Stimulated activated CD4-positive, alpha-beta T cell treated with anti-CD3 and anti-CD28 coated beads, Interleukin-1b, Interleukin-23, amount 100 ng/mL, for 4 hours (primary cell): ENCODE data around the gene EFEMP2.
A peak's percentile ranks its signal among the peaks of the same experiment; 100 is the strongest.
"Not testable (repeated sequence)": the region's sequence is repeated elsewhere in the genome, so short reads cannot be mapped to it uniquely, and the experiment has no call there.

Experiments
- DNase-seq, 2 donors: peaks; one replicate each; pipeline ENCODE4 v3.0.0-alpha.2; 2020; ENCODE audit warnings: low read depth in 2 of 2

EFEMP2 gene

DNA sequence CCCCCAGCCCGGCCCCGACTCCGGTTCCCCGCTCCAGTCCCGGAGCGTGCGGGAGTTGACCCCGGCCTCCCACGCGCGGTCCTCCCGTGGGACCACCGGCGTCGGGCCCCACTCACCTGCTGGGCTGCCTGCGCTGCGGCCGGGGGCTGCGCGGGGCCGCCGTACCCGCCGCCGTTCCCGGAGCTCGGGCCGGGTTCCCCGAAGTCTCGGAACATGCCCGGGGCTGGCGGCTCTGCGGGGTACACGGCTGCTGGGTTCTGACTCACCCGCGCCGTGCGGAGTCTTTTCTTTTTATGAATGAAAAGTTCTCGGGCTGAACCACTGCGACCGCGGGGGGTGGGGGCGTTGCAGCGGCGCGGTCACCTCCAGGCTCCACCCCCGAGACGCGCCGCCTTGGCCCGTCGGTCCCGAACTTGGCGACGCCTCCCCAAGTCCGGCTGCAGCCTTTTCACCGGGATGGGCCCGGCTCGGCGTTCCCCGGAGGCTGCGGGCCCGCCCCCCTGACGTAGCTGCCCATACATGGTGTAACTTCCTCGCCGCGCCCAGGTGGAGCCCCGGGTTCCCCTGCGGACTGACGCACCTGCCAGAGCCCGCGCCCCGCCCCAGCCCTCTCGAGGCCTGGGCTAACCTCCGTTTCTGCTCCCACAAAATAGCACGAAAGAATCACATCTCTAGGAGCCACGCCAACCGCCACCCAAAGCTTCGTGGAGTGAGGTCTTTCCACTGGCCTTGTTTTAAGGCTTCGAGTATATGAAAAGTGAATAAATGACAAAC, 27.7 kb upstream of the EFEMP2 start, which contains the start of gene FOSL1:
TSS of gene FOSL1 (minus strand) at position 264 of the 774 bp plus-strand sequence. CDS start at position 215, 49 bp downstream.
- DNase-seq: peak; percentile 89 to 93

DNA sequence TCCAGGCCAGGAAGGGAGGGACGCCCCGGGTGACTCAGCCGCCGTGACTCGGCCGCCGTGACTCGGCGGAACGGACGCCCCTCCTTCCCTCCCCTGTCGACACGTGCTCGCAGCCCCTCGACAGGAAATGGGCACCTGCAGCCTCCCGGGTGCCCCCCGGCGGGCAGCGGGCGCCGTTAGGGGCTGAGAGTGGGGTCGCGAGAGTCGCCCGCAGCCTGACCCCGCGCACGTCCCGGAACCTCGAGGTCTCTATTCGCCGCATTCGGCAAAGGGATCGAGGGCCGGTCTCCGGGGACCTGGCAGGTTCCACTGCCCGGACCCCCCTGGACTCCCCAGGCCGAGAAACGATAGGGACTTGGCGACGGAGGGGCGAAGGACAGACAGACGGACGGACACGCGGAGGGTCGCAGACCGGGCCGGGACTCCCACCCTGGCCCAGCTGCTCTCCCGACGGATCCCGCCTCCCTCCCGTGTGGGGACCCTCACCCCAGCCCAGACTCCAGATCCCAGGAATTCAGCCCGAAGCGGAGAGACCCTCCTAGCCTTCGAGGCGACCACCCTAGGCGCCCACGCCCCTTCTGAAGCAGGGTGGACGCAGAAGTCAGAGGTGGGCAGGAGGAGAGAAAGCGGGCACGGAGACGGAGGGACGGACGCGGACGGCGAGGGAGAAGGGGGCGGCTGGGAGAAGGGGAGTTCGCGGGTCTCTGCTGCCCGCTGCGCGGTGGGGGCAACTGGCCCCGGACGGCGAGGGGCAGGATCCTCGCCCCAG, 26.9 kb upstream of the EFEMP2 start:
- peak; percentile 63 to 75 for DNase-seq

DNA sequence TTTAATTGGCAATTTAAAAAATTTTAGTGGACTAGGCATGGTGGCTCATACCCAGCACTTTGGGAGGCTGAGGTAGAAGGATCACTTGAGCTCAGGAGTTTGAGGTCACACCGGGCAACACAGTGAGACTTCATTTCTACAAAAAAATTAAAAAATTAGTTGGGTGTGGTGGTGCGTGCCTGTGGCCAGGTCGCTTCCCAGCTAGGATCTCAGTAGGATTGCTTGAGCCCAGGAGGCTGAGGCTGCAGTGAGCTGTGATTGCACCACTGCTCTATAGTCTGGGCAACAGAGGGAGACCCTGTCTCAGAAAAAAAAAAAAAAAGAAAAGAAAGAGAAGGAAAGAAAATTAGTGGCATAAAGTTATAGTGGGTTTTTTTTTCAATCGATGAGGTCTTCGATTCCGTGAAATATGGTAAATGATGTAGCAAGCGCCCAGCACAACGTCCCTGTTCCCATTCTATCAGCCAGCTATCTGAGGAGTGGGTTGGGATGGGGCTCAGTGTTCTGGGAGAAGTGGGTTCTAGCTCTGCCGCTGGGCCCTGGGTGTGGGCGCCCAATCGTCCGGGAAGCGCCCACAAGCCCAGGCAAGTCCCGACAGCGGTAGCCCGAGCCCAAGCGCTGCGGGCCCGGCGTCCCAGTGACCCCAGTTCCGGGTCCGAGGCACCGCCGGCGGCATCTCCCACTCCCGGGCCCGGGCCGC, 26.2 kb upstream of the EFEMP2 start:
- no peak for DNase-seq

DNA sequence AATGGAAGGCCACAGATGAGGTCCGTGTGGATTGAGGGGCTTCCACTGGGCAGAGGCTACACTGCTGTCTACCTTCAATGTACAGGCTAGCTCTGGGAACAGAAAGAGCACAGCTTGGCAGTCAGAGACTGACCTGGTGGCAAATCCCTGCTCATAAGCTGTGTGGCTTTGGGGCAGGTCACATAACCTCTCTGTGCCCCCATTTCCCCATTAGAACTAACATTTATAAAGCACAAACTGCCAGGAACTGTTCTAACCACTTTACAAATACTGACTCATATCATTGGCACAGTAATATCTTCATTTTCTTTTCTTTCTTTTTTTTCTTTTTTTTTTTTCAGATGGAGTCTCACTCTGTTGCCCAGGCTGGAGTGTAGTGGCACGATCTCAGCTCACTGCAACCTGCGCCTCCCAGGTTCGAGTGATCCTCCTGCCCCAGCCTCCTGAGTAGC, 24.4 kb upstream of the EFEMP2 start:
- no peak for DNase-seq

DNA sequence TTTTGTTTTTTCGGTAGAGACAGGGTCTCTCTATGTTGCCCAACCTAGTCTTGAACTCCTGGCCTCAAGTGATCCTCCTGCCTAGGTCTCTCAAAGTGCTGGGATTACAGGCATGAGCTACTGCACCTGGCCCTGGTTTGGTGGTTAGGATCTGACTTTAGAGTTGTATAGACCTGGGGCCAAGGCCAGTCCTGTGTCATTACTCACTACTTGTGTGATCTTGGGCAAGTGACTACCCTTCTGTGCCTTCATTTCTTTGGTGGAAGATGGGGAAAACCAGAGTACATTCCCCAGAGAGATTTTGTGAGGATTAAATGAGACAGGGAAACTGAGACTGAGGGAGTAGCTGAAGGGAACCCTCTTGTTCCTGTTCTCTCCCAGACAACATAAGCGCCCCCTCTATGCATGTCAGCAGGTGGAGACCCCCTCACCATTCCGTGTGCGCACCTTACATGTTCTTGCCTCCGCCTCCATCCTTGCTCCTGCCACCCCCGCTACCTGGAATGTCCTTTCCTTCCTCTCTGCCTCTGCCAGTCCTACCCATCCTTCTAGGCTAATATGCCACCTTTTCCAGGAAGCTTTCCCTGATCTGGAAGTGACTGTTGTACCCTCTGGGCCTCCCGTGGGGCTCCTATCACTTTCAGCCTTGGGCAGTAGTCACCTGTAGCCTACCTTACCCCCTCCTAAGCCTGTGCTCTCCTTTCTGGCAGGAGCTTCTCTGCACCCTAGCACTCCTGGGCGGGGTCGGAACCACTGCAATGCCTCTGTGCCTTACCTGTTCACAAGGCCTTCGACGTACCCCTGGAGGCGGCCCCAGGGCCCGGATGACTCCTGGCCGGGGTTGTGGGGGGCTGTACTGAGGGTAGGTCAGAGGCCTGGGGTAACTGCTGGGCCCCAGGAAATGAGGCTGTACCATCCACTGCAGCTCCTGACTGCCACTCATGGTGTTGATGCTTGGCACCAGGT, 23.7 kb upstream of the EFEMP2 start:
- no peak for DNase-seq

DNA sequence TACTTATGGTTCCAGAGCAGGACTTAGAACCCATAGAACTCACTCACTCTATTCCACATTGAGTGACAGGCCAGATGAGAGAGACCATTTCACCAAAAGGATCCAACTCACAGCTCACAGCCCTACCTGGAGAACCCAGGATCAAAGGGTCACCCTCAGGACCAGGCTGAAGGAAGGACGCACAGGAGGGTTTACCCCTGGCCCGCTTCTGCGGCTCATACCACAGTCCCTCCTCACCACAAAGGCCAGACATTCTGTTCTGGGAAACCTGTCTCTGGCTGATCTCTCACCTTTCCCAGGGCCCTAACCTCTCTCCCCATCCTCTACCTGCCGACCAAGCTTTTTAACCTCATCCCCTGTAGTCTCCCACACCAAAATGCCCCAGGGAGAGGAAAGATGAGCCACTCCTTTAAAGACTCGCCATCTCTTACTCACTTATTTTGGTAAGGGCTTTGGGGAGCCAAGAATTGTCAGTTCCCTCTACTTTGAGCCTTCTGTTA, 22.9 kb upstream of the EFEMP2 start:
- no peak for DNase-seq

DNA sequence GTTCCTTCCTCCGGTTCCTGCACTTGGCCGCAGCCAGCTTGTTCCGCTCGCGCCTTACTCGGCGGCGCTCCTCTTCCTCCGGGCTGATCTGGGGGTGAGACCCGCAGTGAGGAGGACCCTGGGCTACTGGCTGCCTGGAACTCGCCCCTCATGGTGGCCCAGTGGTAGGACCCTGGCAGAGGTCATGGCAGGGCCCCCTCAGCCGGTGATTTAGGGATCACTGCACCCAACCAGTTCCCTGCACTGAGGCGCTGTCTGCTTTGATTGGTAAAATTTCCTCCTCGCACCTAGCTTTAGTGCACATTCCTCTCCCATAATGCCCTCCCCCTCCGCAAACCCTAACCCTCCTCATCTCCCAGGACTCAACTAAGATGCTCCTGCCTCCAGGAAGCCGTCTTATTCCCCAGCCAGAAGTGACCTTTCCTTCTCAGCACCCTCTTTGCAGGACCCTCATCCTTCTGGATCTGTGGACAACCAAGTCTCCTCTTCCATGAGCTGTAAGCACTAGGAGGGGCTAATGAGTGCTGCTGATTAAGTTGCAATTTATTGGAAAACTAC, 21.5 kb upstream of the EFEMP2 start:
- DNase-seq: no peak

DNA sequence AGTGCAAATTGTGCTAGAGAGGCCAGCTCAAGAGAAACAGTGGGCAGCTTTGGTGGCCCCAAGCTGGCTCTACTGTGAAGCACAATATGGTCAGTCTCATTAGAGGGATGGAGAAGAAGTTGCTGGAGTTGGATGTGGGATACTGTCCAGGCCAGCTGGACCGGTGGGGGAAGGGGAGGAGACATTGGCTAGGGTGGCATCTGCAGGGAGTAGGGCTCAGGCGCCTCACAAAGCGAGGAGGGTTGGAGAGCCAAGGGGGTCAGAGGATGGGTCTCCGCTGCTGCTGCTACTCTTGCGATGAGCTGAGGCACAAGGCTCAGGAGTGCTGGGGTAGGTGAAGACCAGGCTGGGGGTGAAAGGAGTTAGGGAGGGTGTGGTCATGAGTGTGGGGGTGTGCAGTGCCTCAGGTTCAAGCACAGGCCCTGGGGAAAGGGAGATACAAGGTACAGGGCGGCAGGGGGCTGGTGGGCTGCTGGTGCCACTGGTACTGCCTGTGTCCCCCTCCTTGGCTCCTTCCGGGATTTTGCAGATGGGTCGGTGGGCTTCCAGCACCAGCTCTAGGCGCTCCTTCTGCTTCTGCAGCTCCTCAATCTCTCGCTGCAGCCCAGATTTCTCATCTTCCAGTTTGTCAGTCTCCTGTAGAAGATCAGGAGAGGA, 20.2 kb upstream of the EFEMP2 start:
- no peak for DNase-seq

DNA sequence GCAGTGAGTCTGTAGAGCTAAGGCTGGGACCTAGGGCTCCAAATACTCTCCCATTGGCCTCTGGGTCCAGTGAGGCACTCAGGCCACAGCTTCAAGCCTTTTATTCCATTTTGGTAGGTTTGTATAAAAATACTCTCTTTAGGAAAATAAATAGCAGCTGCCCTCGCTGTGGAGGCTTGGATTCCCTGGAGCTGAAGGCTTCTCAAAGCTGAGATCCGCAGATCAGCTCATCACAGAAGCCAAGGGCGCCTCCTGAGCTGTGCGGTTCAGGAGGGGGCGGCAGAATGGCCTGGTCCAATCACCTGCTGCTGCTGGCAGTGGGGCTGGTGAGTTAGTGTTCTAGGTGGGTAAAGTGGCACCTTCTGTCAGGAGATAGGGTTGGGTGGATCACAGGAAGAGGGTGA, 19.5 kb upstream of the EFEMP2 start:
- DNase-seq: not testable (repeated sequence)

DNA sequence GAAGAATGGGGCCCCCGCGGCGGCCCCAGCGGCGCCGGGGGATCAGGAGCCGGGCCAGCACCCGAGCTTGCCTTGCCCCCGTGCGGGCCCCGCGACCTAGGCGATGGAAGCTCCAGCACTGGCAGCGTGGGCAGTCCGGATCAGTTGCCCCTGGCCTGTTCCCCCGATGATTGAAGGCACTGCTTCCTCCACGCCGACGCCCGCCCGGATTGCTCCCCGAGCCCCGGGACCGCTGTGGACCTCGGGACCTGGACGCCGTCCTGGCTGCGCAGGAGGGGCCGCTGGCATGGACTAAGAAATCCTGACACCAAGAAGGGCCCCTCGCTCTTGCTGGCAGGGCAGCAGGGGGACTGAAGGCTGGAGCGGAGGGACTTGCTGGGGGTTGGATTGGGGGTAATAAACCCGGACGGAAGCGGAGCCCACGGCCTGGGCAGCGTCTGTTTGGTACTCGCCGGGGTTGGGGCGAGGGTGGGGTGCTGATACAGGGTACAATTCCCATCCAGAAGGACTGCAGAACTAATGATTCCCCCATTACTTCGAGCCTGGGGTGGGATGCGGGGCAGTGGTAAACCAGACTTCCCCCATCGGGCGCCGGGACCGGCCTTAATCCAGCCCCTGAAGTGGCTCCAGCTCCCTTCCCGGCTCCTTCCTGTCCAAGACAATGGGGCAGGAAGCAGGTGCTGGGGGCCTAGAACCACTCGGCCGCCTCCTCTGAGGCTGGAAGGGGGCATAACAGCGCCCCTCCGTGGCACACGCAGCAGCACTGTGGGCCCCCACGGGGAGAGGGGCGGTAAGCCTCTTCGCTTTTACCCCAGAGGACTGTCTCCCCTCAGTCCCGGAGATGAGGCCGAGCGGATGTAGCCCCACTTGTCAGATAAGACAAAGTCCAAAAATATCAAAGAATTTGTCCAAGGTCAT, 18.9 kb upstream of the EFEMP2 start:
- DNase-seq: peak; percentile 47 to 61

DNA sequence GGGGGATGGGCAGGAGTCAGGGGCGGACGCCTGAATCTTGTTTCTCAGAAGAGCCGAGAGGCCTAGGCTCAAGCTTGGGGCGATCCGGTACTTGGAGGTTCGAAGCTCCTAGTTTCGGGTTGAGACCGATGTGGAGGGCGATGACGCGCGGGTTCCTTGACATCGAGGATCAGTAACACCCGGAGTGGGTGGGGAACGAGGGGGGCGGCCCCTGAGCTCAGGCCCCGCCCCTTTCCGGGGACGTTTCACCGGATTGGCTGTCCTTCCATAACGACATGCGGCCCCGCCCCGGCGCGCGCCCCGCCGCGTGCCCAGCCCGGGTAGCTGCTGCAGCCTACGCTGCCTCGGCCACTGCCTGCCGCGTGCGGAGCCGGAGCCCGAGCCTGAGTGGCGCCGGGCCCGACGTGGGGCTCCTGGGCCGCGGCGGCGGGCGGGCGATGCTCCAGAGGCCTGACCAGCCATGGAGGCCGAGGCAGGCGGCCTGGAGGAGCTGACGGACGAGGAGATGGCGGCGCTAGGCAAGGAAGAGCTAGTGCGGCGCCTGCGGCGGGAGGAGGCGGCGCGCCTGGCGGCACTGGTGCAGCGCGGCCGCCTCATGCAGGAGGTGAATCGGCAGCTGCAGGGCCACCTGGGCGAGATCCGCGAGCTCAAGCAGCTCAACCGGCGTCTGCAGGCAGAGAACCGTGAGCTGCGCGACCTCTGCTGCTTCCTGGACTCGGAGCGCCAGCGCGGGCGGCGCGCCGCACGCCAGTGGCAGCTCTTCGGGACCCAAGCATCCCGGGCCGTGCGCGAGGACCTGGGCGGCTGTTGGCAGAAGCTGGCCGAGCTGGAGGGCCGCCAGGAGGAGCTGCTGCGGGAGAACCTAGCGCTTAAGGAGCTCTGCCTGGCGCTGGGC, 18.0 kb upstream of the EFEMP2 start, which contains the start of gene CCDC85B:
TSS of gene CCDC85B (plus strand) at position 350 of the 895 bp plus-strand sequence. CDS start at position 461, 111 bp downstream.
- DNase-seq: peak; percentile 98 to 99

DNA sequence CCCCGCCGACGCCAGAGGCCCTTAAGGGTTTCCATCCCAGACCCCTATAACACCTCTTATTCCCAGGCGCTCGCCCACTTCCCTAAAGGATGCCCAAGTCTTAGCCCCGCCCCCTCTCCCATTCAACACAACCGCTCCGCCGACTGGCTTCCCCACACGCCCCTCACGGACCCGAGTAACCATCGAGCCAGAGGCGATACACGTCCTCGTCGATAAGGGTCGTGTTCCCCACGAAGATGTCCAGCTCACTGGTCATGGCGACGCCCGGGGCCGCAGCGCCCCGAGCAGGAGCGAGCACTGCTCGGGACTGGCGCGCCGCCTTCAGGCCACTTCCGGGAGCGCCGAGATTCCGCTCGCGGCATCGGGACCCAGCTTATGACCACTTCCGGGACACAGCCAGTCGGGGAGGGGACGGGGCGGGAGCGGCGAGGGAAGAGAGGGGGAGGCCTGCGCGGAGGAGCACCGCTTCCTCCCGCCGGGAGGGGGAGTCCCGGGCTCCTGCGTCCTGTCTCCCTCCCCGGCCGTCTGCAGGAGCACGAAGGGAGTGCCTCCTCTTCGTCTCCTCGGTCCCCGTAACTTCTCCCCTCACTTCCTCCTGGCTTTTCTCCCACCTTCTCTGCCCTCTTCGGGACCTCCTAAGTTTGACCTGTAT, 15.7 kb upstream of the EFEMP2 start, which contains the start of gene FIBP:
TSS of gene FIBP (minus strand) at position 309 of the 652 bp plus-strand sequence. CDS start at position 256, 53 bp downstream.
- peak; percentile 91 to 95 for DNase-seq

DNA sequence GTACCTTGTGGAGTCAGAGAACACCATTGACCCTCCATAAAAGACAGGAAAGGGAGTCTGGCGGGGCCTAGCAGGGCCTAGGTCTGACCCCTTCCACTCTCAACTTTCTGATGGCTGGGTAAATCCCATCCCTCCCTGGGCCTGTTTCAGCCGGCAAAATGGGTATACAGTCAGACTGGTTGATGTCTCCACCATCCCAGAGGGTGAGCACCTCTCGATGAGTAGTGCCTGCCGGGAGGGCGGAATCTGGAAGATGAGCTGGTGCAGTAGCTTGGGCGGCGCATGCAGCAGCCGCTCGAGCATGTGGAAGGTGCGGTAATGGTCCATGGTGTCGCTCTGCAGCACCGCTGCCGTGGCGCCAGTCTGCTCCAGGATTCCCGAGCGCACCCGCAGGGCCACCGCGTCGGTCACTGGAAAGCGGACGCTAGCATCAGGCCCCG, 15.1 kb upstream of the EFEMP2 start:
- DNase-seq: no peak

DNA sequence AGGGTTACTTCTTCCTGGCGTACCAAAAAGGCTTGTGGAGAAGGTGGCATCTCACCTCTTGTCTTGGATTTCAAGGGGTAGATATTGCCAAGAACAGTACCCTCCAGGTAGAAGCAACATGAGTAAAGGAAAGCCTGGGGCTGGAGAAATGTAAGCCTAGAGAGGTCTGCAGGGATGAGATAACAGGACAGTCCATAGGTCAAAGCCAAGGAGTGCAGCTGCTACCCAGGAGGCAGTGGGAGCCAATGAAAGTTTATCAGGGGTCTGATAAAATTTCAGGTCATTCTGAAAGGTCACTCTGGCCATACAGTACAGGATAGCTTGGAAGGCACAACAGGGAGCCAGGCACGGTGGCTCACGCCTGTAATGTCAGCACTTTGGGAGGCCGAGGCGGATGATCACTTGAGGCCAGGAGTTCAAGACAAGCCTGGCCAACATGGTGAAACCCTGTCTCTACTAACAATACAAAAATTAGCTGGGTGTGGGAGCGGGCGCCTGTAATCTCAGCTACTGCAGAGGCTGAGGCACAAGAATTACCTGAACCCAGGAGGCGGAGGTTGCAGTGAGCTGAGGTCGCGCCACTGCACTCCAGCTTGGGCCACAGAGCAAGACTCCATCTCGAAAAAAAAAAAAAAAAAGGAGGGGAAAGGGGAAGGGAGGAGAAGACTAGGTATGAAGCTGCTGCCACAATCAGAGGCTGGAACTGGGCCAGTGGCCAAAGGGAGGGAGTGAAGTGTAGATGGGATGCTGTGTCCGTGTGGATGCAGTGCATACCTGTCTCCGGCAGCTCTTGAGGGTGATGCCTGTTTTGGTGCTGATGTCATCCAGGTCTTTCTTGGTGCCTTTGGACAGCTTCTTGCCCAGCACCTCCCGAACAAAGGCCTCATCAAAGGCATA, 14.5 kb upstream of the EFEMP2 start:
- no peak for DNase-seq

DNA sequence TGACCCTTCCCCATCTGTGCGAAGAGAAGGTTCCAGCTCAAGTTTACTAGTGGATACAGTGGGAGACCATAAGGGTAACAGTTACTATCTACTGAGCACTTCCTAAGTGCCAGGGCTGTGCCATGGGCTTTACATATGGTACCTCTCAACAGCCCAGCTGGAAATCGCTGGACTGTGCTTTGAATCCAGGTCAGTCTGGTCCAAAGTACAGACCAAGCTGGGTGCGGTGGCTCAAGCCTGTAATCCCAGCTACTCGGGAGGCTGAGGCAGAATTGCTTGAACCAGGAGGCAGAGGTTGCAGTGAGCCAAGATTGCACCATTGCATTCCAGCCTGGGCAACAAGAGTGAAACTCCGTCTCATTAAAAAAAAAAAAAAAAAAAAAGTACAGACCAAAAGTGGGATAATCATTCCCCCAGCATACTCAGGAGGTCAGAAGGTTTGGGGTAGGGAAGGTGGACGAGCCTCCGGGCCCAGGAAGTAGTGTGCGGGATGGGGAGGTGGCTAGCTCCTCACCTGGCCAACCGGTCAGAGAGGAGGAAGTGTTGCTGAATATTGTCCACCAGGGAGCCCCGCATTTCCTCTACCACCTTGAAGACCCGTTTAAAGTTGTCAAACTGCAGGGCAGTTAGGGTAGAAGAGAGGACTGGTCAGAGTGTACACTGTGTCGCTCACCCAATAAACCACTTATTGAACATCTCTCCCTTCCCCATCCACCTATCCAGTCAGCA, 13.4 kb upstream of the EFEMP2 start:
- no peak for DNase-seq
